G401.6 (cell line): ENCODE results near the gene GIMAP4.
"Not testable (repeated sequence)": the region's sequence is repeated elsewhere in the genome, so short reads cannot be mapped to it uniquely, and the experiment has no call there.

Experiments used
- FAIRE-seq: peaks from 2 replicates; lab custom pipeline; 2012; peaks lifted over from hg19 to GRCh38; lab: Jason Lieb, UNC

Gene GIMAP4

GRCh38 chr7:150580638-150581394 is 13.6 kb downstream of the GIMAP4 start:
- no peak for FAIRE-seq

GRCh38 chr7:150585199-150585598 is 18.0 kb downstream of the GIMAP4 start:
- FAIRE-seq = no peak

DNA sequence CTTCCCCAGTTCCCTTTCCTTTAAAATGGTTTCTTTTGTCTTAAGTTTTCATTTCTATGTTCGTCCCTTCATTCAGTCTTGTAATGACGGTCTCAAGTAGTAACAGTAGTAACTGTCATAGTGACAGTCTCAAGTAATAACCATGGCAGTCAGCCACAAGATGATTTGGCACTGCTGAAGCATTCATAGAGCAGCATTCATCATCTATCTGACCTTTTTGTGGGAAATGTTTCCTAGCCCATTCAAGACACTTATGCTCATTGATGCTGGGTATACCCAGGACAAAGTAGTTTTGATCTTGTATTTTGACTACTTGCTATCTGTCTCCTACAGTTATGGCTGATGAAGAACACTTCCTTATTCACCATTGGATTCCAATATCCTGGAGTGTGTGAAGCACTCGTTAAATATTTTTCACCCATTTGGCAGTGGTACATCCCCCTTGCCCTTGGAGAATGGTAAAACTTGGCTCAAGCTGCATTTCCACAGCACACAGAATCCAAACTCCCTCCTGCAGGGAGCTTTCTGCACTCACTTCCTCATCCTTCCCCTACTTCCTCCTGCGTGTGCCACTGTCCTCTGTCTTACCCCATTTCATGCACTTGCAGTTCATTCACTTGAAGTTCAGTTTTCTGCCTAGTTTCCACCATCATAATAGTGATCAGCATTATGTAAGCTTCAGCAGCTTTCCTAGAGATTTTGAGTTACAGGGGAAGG is 19.0 kb downstream of the GIMAP4 start:
- FAIRE-seq = no peak

GRCh38 chr7:150586785-150587152 is 19.6 kb downstream of the GIMAP4 start:
- no peak for FAIRE-seq

GRCh38 chr7:150587551-150587950 is 20.4 kb downstream of the GIMAP4 start:
- FAIRE-seq = no peak

DNA sequence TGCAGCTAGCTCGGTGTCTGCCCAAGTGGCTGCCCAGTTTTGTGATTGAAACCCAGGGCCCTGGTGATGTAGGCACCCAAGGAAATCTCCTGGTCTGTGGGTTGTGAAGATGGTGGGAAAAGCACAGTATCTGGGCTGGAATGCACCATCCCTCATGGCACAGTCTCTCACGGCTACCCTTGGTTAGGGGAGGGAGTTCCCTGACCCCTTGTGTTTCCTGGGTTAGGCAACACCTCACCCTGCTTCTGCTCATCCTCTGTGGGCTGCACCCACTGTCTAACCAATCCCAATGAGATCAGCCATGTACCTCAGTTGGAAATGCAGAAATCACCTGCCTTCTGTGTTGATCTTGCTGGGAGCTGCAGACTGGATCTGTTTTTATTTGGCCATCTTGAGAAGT is 27.6 kb downstream of the GIMAP4 start:
- no peak for FAIRE-seq

GRCh38 chr7:150595361-150595760 is 28.2 kb downstream of the GIMAP4 start:
- no peak for FAIRE-seq

DNA sequence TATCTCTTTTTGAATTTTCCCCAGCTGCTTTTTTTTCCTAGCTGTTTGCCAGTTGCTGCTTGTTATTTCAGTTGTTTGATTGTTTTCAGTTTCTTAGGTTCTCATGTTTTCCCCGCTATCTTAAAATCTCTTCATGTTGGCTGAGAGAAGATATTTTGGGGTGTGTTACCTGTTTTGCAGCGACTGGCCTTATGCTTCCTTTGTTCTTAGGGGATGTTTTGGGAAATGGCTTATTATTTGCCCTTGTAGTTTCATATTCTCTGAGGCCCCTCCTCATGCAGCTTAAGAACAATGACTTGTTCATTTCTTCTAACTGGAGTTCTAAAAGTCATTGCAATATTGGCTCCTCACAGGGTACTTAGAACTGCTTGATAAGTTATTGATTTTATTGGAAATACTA is 36.4 kb downstream of the GIMAP4 start:
- FAIRE-seq = not testable (repeated sequence)

- no peak for FAIRE-seq
These were observed 43.0 kb downstream of the GIMAP4 start for GRCh38 chr7:150610233-150610632.

GRCh38 chr7:150612925-150613324 is 45.7 kb downstream of the GIMAP4 start:
- FAIRE-seq = no peak

DNA sequence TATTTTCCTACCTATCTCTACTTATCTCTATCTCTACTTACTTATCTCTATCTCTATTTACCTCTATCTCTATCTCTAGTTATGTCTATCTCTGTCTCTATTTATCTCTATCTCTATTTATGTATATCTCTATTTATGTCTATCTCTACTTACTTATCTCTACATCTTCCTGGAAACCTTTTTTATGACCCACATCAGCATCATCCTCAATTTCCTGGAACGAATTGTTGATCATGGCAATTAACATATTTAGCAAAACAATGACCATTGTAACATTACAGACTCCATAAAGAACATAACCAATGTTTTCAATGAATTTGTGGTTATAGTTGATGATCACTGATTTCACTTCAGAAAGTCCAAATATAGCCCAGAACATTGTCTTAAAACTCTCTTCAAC is 46.7 kb downstream of the GIMAP4 start:
- no peak for FAIRE-seq

- FAIRE-seq = not testable (repeated sequence)
These were observed 47.2 kb downstream of the GIMAP4 start for GRCh38 chr7:150614426-150614825.

GRCh38 chr7:150615221-150615755 is 48.1 kb downstream of the GIMAP4 start:
- FAIRE-seq = not testable (repeated sequence)

GRCh38 chr7:150620061-150620460 is 52.9 kb downstream of the GIMAP4 start:
- no peak for FAIRE-seq

DNA sequence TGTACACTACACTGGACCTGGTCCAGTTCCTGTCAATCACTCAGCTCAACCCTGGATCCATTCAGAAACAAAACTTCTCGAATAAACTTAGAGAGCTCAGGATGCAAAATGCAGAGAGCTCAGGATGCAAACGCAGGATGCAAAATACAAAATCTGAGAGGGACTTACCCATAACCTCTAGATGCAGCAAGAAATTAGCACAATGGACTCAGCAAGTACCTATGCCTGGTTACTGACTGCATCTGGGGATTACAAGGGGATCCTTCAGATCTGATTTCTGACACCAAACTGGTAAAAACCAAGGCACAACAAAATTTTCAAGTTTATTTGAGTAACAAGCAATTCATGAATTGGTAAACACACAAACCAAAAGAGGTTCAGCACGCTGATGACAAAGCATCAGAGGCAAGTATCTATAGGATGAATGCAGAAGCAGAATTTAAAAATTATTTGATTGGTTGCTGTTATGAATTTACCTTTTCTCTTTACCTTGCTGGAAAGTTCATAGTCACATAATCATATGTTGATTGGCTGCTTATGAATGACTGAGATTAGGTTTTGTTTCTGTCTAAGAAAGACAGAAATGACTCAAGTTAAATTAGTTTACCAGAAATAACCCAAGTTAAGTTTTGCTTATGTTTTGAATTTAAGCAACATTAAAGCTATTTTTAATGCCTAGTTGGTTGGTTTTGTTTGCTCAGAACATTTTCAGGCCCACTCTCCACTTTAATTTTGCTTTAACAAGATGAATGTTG is 53.6 kb downstream of the GIMAP4 start:
- no peak for FAIRE-seq

- FAIRE-seq = no peak
These were observed 54.2 kb downstream of the GIMAP4 start for GRCh38 chr7:150621376-150621775.
